Measurements from ENCODE around the gene ZNF556.
A peak's percentile ranks its signal among the peaks of the same experiment; 100 is the strongest.
"Not testable (repeated sequence)": the region's sequence is repeated elsewhere in the genome, so short reads cannot be mapped to it uniquely, and the experiment has no call there.

Gene ZNF556

DNA sequence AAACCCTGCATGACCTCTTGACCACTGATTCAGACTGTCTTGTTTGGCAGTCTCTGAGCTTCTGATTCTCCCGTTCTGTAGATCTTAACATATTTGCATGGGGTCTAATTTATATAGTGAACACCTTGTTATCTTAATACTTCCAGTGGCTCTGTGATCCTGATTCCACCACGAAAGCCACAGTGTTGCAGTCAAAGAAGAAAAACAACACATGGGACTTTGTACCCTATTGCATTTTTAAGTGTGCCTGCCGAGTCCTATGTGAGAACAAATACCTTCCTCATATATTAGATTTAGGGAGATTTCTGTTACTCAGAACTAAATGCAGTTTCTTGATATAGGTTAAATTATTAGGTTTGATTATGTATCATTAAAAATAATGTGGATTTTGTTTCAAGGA lies 12.3 kb upstream of the ZNF556 start:
- DNase-seq: no peak

GRCh38 chr19:2856457-2857050 lies 10.6 kb upstream of the ZNF556 start:
- DNase-seq: no peak

GRCh38 chr19:2858864-2859263 lies 8.3 kb upstream of the ZNF556 start:
- DNase-seq: no peak

GRCh38 chr19:2863816-2864215 lies 3.3 kb upstream of the ZNF556 start:
- no peak for DNase-seq

GRCh38 chr19:2865334-2866100 lies 1.6 kb upstream of the ZNF556 start:
- peak; percentile 42 for DNase-seq

DNA sequence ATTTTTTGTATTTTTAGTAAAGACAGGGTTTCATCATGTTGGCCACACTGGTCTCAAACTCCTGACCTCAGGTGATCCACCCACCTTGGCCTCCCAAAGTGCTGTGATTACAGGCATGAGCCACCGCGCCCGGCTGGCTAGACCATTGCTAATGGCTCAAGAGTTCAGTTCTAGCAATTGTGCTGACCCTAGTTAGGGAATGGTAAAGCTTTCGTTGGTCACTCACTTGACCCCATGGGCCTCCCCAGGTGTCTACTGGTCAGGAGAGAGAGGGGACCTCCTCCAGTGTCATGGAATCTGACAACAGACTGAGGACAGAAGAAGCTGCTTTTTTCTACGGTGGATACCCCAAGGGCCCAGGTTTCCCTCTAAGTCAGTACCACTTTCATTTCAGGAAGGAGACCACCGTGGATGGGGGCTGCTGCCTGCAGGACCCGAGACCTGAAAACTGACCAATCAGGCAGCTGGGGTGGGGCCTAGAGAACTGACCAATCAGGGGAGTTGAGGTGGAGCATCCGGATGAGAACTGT lies 575 bp upstream of the ZNF556 start:
- no peak for DNase-seq

DNA sequence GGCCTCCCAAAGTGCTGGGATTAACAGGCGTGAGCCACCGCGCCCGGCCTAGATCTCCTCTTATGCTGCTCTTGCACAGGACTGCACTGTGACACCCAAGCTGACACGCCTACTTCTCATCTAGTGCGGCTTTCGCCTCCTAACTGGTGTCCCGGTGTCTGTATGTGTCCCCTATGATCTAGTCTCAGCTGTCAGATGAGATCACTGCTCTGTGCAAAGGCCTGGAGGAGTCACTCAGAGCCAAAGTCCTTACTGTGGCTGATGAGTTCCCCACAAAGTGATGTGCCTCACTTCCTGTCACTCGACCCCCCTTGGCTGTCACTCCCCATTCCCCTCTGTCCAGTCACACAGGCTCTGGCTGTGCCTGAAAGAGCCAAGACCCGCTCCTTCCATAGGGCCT lies 2.5 kb downstream of the ZNF556 start:
- DNase-seq: no peak

DNA sequence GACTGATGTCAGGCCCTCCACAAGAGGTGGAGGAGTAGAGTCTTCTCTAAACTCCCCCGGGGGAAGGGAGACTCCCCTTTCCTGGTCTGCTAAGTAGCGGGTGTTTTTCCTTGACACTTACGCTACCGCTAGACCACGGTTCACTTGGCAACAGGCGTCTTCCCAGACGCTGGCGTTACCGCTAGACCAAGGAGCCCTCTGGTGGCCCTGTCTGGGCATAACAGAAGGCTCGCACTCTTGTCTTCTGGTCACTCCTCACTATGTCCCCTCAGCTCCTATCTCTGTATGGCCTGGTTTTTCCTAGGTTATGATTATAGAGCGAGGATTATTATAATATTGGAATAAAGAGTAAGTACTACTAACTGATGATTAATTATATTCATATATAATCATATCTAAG lies 5.0 kb downstream of the ZNF556 start:
- not testable (repeated sequence) for DNase-seq

DNA sequence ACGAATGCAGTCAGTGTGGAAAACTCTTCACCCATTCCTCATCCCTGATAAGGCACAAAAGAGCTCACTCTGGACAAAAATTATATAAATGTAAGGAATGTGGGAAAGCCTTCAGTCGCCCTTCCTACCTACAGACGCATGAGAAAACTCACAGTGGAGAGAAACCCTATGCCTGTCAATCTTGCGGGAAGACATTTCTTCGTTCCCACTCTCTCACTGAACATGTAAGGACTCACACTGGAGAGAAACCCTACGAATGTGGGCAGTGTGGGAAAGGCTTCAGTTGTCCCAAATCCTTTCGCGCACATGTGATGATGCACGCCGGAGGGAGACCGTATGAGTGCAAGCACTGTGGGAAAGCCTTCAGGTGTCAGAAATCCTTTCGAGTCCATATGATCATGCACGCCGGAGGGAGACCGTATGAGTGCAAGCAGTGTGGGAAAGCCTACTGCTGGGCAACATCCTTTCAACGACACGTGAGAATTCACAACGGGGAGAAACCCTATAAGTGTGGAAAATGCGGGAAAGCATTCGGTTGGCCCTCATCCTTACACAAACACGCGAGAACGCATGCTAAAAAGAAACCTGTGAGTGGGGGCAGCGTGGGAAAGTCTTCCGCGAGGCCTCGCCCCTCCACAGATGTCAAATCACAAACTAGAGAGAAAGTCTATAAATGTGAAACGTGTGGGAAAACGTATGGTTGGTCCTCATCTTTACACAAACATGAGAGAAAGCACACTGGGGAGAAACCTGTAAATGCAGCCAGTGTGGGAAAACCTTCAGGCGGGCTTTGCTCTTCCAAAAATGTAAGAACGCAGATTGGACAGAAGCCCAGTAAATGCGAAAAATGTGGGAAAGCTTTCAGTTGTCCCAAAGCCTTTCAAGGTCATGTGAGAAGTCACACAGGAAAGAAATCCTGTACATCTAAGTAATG lies 10.5 kb downstream of the ZNF556 start:
- DNase-seq: no peak

- DNase-seq: no peak
These were observed 16.7 kb downstream of the ZNF556 start for GRCh38 chr19:2883686-2884439.

GRCh38 chr19:2885736-2886135 lies 18.6 kb downstream of the ZNF556 start:
- DNase-seq: no peak

DNA sequence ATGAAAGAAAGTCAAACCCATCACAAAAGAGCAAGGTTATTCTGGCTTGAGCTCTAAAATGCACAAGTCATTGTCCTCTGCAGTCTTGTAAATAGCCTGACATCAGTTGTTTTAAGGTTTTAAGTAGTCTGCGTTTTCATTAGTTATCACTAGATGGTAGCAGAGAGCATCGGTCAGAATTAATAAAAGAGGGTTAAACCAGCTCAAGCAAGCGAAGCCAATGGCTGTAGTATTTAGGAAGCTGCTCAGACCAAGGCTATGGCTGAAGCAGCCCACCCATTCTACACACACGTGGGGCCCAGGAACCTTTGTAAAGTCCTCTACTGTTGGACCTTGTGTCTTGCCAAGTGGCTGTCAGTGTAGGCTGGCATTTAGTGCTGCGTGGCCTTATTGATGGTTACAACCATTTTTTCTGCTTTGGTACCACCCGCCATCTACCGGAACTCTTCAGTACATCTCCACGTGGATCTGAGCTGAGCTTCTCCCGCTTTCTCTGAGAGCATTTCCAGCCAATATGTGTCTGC lies 20.3 kb downstream of the ZNF556 start:
- peak; percentile 77 for DNase-seq

- peak; percentile 83 for DNase-seq
These were observed 21.6 kb downstream of the ZNF556 start for GRCh38 chr19:2888731-2889224.

DNA sequence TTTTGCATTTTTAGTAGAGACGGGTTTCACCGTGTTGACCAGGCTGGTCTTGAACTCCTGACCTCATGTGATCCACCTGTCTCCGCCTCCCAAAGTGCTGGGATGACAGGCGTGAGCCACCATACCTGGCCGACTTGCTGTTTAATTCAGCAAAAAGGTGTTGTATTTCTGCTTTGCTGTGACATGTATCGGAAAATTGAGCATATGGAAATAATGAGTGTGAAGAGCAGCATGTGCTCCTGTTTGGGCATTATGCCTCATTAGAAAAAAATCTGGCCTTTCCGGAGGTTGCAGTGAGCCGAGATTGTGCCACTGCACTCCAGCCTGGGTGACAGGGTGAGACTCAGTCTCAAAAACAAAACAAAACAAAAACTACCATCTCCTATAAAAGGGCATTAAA lies 23.4 kb downstream of the ZNF556 start:
- not testable (repeated sequence) for DNase-seq

DNA sequence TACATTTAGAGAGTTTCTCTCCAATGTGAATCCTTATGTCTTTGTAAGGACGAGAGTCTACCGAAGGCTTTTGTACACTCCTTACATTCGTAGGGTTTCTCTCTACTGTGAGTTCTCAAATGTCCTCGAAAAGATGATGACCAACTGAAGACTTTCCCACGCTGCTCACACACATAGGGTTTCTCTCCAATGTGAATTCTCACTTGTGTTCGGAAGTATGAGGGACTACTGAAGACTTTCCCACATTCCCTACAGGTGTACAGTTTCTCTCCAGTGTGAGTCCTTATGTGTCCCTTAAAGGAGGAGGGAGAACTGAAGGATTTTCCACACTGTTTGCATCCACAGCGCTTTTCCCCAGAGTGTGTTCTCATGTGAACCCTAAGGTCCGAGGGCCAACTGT lies 29.6 kb downstream of the ZNF556 start:
- no peak for DNase-seq

- DNase-seq: peak; percentile 96
These were observed 33.4 kb downstream of the ZNF556 start, which contains the start of gene ZNF57 for GRCh38 chr19:2900296-2901252. Gene ZNF57, plus strand, starts transcription at chr19:2900928. Its CDS starts 118 bp downstream, at chr19:2901046.

GRCh38 chr19:2902590-2903218 lies 35.6 kb downstream of the ZNF556 start:
- DNase-seq: no peak

DNA sequence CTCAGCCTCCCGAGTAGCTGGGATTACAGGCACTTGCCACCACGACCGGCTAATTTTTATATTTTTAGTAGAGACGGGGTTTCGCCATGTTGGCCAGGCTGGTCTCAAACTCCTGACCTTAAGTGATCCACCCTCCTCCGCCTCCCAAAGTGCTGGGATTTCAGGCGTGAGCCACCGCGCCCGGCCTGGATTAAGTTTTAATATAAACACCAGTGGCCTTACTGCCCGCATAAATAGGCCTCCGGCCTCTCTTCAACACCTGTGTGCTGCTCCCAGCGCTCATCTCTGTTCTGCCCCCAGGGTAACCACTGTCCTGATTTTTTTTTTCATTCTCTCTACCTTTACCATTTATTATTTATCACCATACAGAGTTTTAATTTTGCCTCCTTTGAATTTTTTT lies 36.2 kb downstream of the ZNF556 start:
- DNase-seq: not testable (repeated sequence)

- DNase-seq: no peak
These were observed 38.9 kb downstream of the ZNF556 start for GRCh38 chr19:2905918-2906519.

Measured in GF-D8 (cell line).